GM12878 (cell line): ENCODE measurements around the gene GNRHR. TPM values are rescaled to one million over a fixed set of nuclear protein-coding genes. Genes with fewer than 3 reads are reported as not detected.
A peak's percentile ranks its signal among the peaks of the same experiment; 100 is the strongest.

ENCODE experiments used
- BACH1 ChIP-seq: fragments of 450-650 bp; IDR thresholded peaks from 2 replicates; pipeline ENCODE4 v1.6.1; 2017; ENCODE audit warnings: mild to moderate bottlenecking, borderline replicate concordance
- CHD2 ChIP-seq: IDR thresholded peaks from 2 replicates; pipeline ENCODE4 v1.6.1; 2011; ENCODE audit warnings: low read depth, low read length, improper control_type of control experiment, borderline replicate concordance
- CREM ChIP-seq: IDR thresholded peaks from 2 replicates; pipeline ENCODE4 v1.6.1; 2014; ENCODE audit warnings: antibody characterized with exemption, low read depth
- HDGF ChIP-seq: fragments of 450-650 bp; IDR thresholded peaks from 2 replicates; pipeline ENCODE4 v1.6.1; 2016; ENCODE audit warnings: antibody characterized with exemption
- JUND ChIP-seq: IDR thresholded peaks from 2 replicates; pipeline ENCODE4 v1.6.1; 2012; ENCODE audit warnings: low read depth, mild to moderate bottlenecking, low read length, improper control_type of control experiment, moderate library complexity
- KDM1A ChIP-seq: fragments of 200-600 bp; sonication (generic); IDR thresholded peaks from 2 replicates; pipeline ENCODE4 v1.6.1; 2016; ENCODE audit warnings: borderline replicate concordance
- MEF2B ChIP-seq: fragments of 450-650 bp; IDR thresholded peaks from 2 replicates; pipeline ENCODE4 v1.6.1; 2018; ENCODE audit warnings: mild to moderate bottlenecking, moderate library complexity; ENCODE audit not compliant: partially characterized antibody, poor library complexity, severe bottlenecking
- MTA3 ChIP-seq: IDR thresholded peaks from 2 replicates; pipeline ENCODE4 v1.6.1; 2012; ENCODE audit warnings: low read length, inconsistent platforms, borderline replicate concordance
- NRF1 ChIP-seq: conservative IDR thresholded peaks from 2 replicates; pipeline ENCODE4 v1.6.1; 2011; ENCODE audit warnings: mild to moderate bottlenecking, low read depth, low read length, improper control_type of control experiment
- PML ChIP-seq: IDR thresholded peaks from 2 replicates; pipeline ENCODE4 v1.6.1; 2012; ENCODE audit warnings: low read length, inconsistent platforms
- RCOR1 ChIP-seq: conservative IDR thresholded peaks from 2 replicates; pipeline ENCODE4 v1.6.1; 2012; ENCODE audit warnings: low read depth, low read length, improper control_type of control experiment
- SMARCA5 ChIP-seq: fragments of 450-650 bp; IDR thresholded peaks from 2 replicates; pipeline ENCODE4 v1.6.1; 2017; ENCODE audit warnings: mild to moderate bottlenecking
- SP1 ChIP-seq: IDR thresholded peaks from one replicate; pipeline ENCODE4 v1.6.1; 2011; ENCODE audit warnings: low read depth, low read length
- SREBF1 ChIP-seq: IDR thresholded peaks from 2 replicates; pipeline ENCODE4 v1.6.1; 2012; ENCODE audit warnings: mild to moderate bottlenecking, low read length
- SRF ChIP-seq, 2 experiments: IDR thresholded peaks; 2 replicates each; pipeline ENCODE4 v1.6.1; 2011; ENCODE audit warnings: low read depth in 2 of 2, low read length in 2 of 2, mild to moderate bottlenecking in 1 of 2, moderate library complexity in 1 of 2
- TAF1 ChIP-seq: IDR thresholded peaks from 2 replicates; pipeline ENCODE4 v1.6.1; 2011; ENCODE audit warnings: mild to moderate bottlenecking, low read depth, low read length, borderline replicate concordance
- YY1 ChIP-seq: IDR thresholded peaks from 2 replicates; pipeline ENCODE4 v1.6.1; 2011; ENCODE audit warnings: low read depth, mild to moderate bottlenecking, low read length
- ZBED1 ChIP-seq: IDR thresholded peaks from 2 replicates; pipeline ENCODE4 v1.6.1; 2016; ENCODE audit warnings: borderline replicate concordance
- polyA plus RNA-seq, 11 experiments: library from polyadenylated mRNA; depleted of rRNA in 4 of 11; unstranded in 6 of 11; stranded (reverse) in 5 of 11; fragments of >200 nt; fragmentation: Nextera tagmentation in 4 of 11; fragmentation: Illumina TruSeq in 1 of 11; extraction: Ambion mirVana in 4 of 11; extraction: Trizol in 1 of 11; gene quantifications; 1 replicate in 1 of 11; 2 replicates in 10 of 11; pipeline versions ENCODE4 v1.2.1 to v1.2.3, GENCODE V29; 2011 to 2016; ENCODE audit warnings: inconsistent platforms in 2 of 11, missing spikeins in 2 of 11, low read depth in 1 of 11
- total RNA-seq, 4 experiments: library from RNA; depleted of rRNA in 3 of 4; stranded (reverse); fragments of >200 nt in 3 of 4; fragmentation: Illumina TruSeq in 1 of 4; extraction: Trizol in 1 of 4; gene quantifications; 2 replicates each; pipeline versions ENCODE4 v1.2.1 to v1.2.3, GENCODE V29; 2013 to 2021
- TF ChIP-seq, protein P1 (sequence below): fragments of 450-650 bp; IDR thresholded peaks from 2 replicates; pipeline ENCODE4 v1.6.1; 2016; ENCODE audit warnings: mild to moderate bottlenecking
- TF ChIP-seq, protein P2 (sequence below): fragments of 450-650 bp; IDR thresholded peaks from 2 replicates; pipeline ENCODE4 v1.6.1; 2018; ENCODE audit warnings: borderline replicate concordance, mild to moderate bottlenecking; ENCODE audit not compliant: partially characterized antibody
- TF ChIP-seq, protein P3 (sequence below), 3 experiments: IDR thresholded peaks in 2 of 3; conservative IDR thresholded peaks in 1 of 3; 2 replicates each; pipeline ENCODE4 v1.5.1; 2011; ENCODE audit warnings: low read depth in 3 of 3, low read length in 3 of 3, mild to moderate bottlenecking in 3 of 3, control low read depth in 2 of 3, moderate library complexity in 2 of 3, inconsistent platforms in 1 of 3, mixed read lengths in 1 of 3; ENCODE audit not compliant: control insufficient read depth in 2 of 3, insufficient read depth in 1 of 3; ENCODE audit errors: extremely low read depth in 1 of 3
- TF ChIP-seq, protein P4 (sequence below): fragments of 450-650 bp; IDR thresholded peaks from 2 replicates; pipeline ENCODE4 v1.6.1; 2017; ENCODE audit warnings: low read depth, mild to moderate bottlenecking, moderate library complexity

The GNRHR gene
- total and polyA plus RNA-seq, 10 of the 15 experiments (the other 5 are each of a cell fraction or from before 2014, with no cell fraction given) = 0.02 to 0.12 (median 0.08) TPM; not detected in 7

DNA sequence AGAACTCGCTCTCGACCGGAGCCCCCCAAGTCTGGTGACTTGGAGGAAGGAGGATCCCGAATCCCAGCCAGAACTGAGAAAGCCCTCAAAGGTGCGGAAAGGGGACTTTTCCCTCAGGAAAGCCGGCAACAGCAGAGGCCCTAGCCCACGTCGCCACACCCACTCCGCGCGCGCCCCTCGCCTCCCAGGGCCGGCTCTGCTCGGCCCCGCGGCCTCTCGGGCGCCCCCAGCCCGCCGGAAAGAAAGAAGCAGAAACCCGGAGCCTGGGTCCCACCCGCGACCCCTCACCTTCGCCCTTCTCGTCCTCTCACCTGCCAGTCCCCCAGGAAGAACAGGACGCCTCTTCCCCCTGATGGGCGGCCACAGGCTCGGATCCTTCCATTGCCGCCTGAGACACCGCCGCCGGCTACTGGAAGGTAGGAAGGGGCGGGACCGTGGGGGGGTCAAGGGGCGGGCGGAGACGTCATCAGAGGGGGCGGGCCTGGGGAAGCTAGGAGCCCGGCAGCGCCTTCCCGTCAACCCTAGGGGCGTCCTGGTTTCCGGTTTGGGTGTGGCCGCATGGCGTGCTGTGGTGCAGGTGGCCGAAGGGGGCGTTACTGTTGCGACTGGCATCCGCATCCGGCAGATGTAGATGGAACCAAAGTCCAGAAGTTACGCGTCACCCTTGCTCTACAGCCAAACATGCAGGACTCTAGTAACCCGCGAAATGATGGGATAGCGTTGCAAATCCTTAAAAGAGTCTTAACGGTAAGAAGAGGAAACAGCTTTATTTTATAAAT, 53.3 kb downstream of the GNRHR start, which contains the start of gene UBA6 (continued):
- TF ChIP-seq, protein P1, sequence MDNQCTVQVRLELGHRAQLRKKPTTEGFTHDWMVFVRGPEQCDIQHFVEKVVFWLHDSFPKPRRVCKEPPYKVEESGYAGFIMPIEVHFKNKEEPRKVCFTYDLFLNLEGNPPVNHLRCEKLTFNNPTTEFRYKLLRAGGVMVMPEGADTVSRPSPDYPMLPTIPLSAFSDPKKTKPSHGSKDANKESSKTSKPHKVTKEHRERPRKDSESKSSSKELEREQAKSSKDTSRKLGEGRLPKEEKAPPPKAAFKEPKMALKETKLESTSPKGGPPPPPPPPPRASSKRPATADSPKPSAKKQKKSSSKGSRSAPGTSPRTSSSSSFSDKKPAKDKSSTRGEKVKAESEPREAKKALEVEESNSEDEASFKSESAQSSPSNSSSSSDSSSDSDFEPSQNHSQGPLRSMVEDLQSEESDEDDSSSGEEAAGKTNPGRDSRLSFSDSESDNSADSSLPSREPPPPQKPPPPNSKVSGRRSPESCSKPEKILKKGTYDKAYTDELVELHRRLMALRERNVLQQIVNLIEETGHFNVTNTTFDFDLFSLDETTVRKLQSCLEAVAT = peak; percentile 73
- peak; percentile 20; the same call in 1 of the 2 replicates for TF ChIP-seq JUND
- TF ChIP-seq CHD2 = peak; percentile 71
- TF ChIP-seq RCOR1 = peak; percentile 81; the same call in 1 of the 2 replicates
- no peak for TF ChIP-seq NRF1
- TF ChIP-seq, protein P2, sequence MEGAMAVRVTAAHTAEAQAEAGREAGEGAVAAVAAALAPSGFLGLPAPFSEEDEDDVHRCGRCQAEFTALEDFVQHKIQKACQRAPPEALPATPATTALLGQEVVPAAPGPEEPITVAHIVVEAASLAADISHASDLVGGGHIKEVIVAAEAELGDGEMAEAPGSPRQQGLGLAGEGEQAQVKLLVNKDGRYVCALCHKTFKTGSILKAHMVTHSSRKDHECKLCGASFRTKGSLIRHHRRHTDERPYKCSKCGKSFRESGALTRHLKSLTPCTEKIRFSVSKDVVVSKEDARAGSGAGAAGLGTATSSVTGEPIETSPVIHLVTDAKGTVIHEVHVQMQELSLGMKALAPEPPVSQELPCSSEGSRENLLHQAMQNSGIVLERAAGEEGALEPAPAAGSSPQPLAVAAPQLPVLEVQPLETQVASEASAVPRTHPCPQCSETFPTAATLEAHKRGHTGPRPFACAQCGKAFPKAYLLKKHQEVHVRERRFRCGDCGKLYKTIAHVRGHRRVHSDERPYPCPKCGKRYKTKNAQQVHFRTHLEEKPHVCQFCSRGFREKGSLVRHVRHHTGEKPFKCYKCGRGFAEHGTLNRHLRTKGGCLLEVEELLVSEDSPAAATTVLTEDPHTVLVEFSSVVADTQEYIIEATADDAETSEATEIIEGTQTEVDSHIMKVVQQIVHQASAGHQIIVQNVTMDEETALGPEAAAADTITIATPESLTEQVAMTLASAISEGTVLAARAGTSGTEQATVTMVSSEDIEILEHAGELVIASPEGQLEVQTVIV = peak; percentile 37
- TF ChIP-seq SREBF1 = 0 out of 2 replicates have a peak, but pooled peaks have one; percentile 5
- TF ChIP-seq, protein P3, sequence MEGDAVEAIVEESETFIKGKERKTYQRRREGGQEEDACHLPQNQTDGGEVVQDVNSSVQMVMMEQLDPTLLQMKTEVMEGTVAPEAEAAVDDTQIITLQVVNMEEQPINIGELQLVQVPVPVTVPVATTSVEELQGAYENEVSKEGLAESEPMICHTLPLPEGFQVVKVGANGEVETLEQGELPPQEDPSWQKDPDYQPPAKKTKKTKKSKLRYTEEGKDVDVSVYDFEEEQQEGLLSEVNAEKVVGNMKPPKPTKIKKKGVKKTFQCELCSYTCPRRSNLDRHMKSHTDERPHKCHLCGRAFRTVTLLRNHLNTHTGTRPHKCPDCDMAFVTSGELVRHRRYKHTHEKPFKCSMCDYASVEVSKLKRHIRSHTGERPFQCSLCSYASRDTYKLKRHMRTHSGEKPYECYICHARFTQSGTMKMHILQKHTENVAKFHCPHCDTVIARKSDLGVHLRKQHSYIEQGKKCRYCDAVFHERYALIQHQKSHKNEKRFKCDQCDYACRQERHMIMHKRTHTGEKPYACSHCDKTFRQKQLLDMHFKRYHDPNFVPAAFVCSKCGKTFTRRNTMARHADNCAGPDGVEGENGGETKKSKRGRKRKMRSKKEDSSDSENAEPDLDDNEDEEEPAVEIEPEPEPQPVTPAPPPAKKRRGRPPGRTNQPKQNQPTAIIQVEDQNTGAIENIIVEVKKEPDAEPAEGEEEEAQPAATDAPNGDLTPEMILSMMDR (IDR thresholded peaks at IDR 0.05 in 2 of 3, conservative IDR thresholded peaks at IDR 0.05 in 1 of 3; ENCODE audit: control insufficient read depth in 2 of 3, extremely low read depth in 1 of 3, insufficient read depth in 1 of 3, low read depth in 3 of 3, low read length in 3 of 3) = peak; percentile 27 to 55 (median 31); a peak in 5 of 6 replicates
- no peak for TF ChIP-seq KDM1A
- 0 out of 2 replicates have a peak, but pooled peaks have one; percentile 16 for TF ChIP-seq ZBED1
- TF ChIP-seq BACH1 = no peak; the same call in 1 of the 2 replicates
- peak; percentile 84 for TF ChIP-seq YY1
- TF ChIP-seq MTA3 = no peak
- peak; percentile 5 for TF ChIP-seq MEF2B
- peak; percentile 92 for TF ChIP-seq HDGF
- TF ChIP-seq SP1 = peak; percentile 85
- peak; percentile 78; the same call in 1 of the 2 replicates for TF ChIP-seq CREM
- TF ChIP-seq, protein P4, sequence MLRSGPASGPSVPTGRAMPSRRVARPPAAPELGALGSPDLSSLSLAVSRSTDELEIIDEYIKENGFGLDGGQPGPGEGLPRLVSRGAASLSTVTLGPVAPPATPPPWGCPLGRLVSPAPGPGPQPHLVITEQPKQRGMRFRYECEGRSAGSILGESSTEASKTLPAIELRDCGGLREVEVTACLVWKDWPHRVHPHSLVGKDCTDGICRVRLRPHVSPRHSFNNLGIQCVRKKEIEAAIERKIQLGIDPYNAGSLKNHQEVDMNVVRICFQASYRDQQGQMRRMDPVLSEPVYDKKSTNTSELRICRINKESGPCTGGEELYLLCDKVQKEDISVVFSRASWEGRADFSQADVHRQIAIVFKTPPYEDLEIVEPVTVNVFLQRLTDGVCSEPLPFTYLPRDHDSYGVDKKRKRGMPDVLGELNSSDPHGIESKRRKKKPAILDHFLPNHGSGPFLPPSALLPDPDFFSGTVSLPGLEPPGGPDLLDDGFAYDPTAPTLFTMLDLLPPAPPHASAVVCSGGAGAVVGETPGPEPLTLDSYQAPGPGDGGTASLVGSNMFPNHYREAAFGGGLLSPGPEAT = 0 out of 2 replicates have a peak, but pooled peaks have one; percentile 21
- peak; percentile 67 for TF ChIP-seq TAF1
- TF ChIP-seq PML = peak; percentile 55; the same call in 1 of the 2 replicates
- TF ChIP-seq SMARCA5 = peak; percentile 72; the same call in 1 of the 2 replicates
- TF ChIP-seq SRF (IDR thresholded peaks at IDR 0.05; ENCODE audit: low read depth in 2 of 2, low read length in 2 of 2) = peak in 1 of 2 experiments; percentile 24; a peak in 1 of 4 replicates
